ENCODE measurements around the gene SH2B2.

DNA sequence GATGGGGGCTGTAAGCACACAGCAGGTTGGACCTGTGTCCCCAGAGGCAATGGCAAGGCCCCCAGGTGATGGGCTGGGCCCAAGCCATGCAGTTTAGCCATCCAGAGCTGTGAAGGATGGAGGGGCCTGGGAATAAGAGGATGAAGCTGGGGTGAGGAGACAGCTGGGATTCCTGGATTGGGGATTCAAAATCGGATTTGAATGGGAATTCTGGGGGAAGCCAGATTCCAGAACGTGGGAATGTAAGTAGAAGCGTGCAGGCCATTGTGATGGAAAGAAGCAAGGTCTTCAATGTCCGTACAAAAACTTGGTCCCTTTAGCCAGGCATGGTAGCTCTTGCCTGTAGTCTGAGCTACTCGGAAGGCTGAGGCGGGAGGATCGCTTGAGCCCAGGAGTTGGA is 9.8 kb downstream of the SH2B2 start:
- TF ChIP-seq POLR2A (IDR thresholded peaks at IDR 0.05; ENCODE audit: low read depth, low read length) (no peak), EZH2 (IDR thresholded peaks at IDR 0.05; ENCODE audit: borderline replicate concordance, low read depth, low read length, severe bottlenecking) (no peak), MYC (IDR thresholded peaks at IDR 0.05; ENCODE audit: low read depth, low read length) (no peak), GATA2 (IDR thresholded peaks at IDR 0.05; ENCODE audit: insufficient read depth, insufficient read length, low read depth, low read length) (no peak)
- TF ChIP-seq, protein P1, sequence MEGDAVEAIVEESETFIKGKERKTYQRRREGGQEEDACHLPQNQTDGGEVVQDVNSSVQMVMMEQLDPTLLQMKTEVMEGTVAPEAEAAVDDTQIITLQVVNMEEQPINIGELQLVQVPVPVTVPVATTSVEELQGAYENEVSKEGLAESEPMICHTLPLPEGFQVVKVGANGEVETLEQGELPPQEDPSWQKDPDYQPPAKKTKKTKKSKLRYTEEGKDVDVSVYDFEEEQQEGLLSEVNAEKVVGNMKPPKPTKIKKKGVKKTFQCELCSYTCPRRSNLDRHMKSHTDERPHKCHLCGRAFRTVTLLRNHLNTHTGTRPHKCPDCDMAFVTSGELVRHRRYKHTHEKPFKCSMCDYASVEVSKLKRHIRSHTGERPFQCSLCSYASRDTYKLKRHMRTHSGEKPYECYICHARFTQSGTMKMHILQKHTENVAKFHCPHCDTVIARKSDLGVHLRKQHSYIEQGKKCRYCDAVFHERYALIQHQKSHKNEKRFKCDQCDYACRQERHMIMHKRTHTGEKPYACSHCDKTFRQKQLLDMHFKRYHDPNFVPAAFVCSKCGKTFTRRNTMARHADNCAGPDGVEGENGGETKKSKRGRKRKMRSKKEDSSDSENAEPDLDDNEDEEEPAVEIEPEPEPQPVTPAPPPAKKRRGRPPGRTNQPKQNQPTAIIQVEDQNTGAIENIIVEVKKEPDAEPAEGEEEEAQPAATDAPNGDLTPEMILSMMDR (IDR thresholded peaks at IDR 0.05; ENCODE audit: extremely low read depth in 1 of 2, insufficient read depth in 1 of 2, low read depth in 1 of 2, low read length in 2 of 2), result no peak
- TF ChIP-seq, protein P2, sequence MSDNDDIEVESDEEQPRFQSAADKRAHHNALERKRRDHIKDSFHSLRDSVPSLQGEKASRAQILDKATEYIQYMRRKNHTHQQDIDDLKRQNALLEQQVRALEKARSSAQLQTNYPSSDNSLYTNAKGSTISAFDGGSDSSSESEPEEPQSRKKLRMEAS (IDR thresholded peaks at IDR 0.05; ENCODE audit: insufficient read depth, insufficient read length), result no peak

All from endothelial cell of umbilical vein (primary cell).